HCT116 (cell line): ENCODE data around the gene ROCK2. TPM values are rescaled to one million over a fixed set of nuclear protein-coding genes. Genes with fewer than 3 reads are reported as not detected.

Source experiments
- ATAC-seq: fragments of 200-7000 bp; cut with Tn5 transposase; 2 replicates; pipeline ENCODE4 v1.9.1; 2020; ENCODE audit warnings: mild to moderate bottlenecking, moderate library complexity
- BruUV-seq: library from RNA; stranded (reverse); fragments of 400-500 nt; replicated peaks from 2 replicates; lab custom pipeline; 2021; lab: Mats Ljungman, UMichigan
- CTCF ChIA-PET: fragments of 300-600 bp; sonication (Branson Sonifier 250); formaldehyde crosslinking; loops from one replicate; lab custom pipeline; 2021; ENCODE audit warnings: antibody characterized with exemption; lab: Charles Lee
- POLR2A ChIA-PET: fragments of 300-600, 350-600 bp; sonication (Branson Sonifier 250); formaldehyde crosslinking; loops from one replicate; lab custom pipeline; 2021; ENCODE audit warnings: antibody characterized with exemption; lab: Charles Lee
- RAD21 ChIA-PET, 2 experiments: fragments of 300-600 bp; sonication (Branson Sonifier 250); formaldehyde crosslinking; loops; one replicate each; lab custom pipeline; 2023; ENCODE audit warnings: low total read pairs in 2 of 2; ENCODE audit not compliant: uncharacterized antibody in 2 of 2, unreplicated experiment in 2 of 2, low non-redundant PET in 1 of 2; lab: Charles Lee
- DNase-seq: peaks from one replicate; pipeline ENCODE4 v3.0.0-alpha.2; 2010; ENCODE audit warnings: low read depth, low spot score
- H2AFZ ChIP-seq: fragments of 200-600 bp; shearing (Covaris generic), sonication (generic); 2 replicates; pipeline ENCODE4 v1.6.1; 2017; ENCODE audit warnings: low read depth, mixed run types, mixed read lengths, antibody characterized with exemption, low read length; ENCODE audit not compliant: poor library complexity, severe bottlenecking
- H3K27ac ChIP-seq: 2 replicates; pipeline ENCODE4 v1.5.1; 2012; ENCODE audit warnings: low read depth, low read length
- H3K27me3 ChIP-seq: fragments of 200-600 bp; sonication (generic); 2 replicates; pipeline ENCODE4 v1.6.1; 2016; ENCODE audit warnings: mixed run types, low read length, mixed read lengths; ENCODE audit not compliant: insufficient read depth
- H3K36me3 ChIP-seq, 2 experiments: fragments of 200-500 bp in 1 of 2; fragments of 200-600 bp in 1 of 2; sonication (Bioruptor generic) in 1 of 2; sonication (generic) in 1 of 2; 2 replicates each; pipeline versions ENCODE4 v1.5.1 to v1.6.1; 2014 to 2016; ENCODE audit warnings: low read length in 2 of 2, inconsistent platforms in 1 of 2, mixed read lengths in 1 of 2, mixed run types in 1 of 2; ENCODE audit not compliant: insufficient read depth in 2 of 2, control insufficient read depth in 1 of 2
- H3K4me1 ChIP-seq, 2 experiments: fragments of 200-600 bp in 1 of 2; sonication (generic) in 1 of 2; 2 replicates each; pipeline versions ENCODE4 v1.5.1 to v1.6.1; 2012 to 2017; ENCODE audit warnings: low read length in 2 of 2, inconsistent platforms in 1 of 2, mild to moderate bottlenecking in 1 of 2, mixed read lengths in 1 of 2, mixed run types in 1 of 2, moderate library complexity in 1 of 2; ENCODE audit not compliant: insufficient read depth in 2 of 2, control insufficient read depth in 1 of 2
- H3K4me2 ChIP-seq: fragments of 200-600 bp; sonication (generic); 2 replicates; pipeline ENCODE4 v1.6.1; 2017; ENCODE audit warnings: mixed run types, low read length, mixed read lengths
- H3K4me3 ChIP-seq, 2 experiments: fragments of 200-600 bp in 1 of 2; sonication (generic) in 1 of 2; replicated peaks in 1 of 2; 2 replicates each; pipeline ENCODE4 v1.5.1; 2011 to 2016; ENCODE audit warnings: low read length in 2 of 2, control low read depth in 1 of 2, low read depth in 1 of 2, mild to moderate bottlenecking in 1 of 2, mixed read lengths in 1 of 2, mixed run types in 1 of 2
- H3K79me2 ChIP-seq: fragments of 200-600 bp; sonication (generic); 2 replicates; pipeline ENCODE4 v1.6.1; 2017; ENCODE audit warnings: mild to moderate bottlenecking, mixed run types, low read length, moderate library complexity, mixed read lengths; ENCODE audit not compliant: insufficient read depth
- H3K9ac ChIP-seq: fragments of 200-600 bp; sonication (generic); 2 replicates; pipeline ENCODE4 v1.6.1; 2016; ENCODE audit warnings: low read length, mixed read lengths
- H3K9me2 ChIP-seq: fragments of 200-600 bp; sonication (generic), shearing (Covaris generic); 2 replicates; pipeline ENCODE4 v1.6.1; 2017; ENCODE audit warnings: mixed run types, mild to moderate bottlenecking, moderate library complexity; ENCODE audit not compliant: insufficient read depth
- H3K9me3 ChIP-seq, 2 experiments: fragments of 200-500 bp in 1 of 2; fragments of 200-600 bp in 1 of 2; sonication (Bioruptor generic) in 1 of 2; sonication (generic) in 1 of 2; 2 replicates each; pipeline ENCODE4 v1.6.1; 2014 to 2017; ENCODE audit warnings: low read length in 2 of 2, mixed read lengths in 2 of 2, inconsistent platforms in 1 of 2, low read depth in 1 of 2, mild to moderate bottlenecking in 1 of 2, mixed run types in 1 of 2, moderate library complexity in 1 of 2; ENCODE audit not compliant: control insufficient read depth in 1 of 2, insufficient read depth in 1 of 2
- H4K20me1 ChIP-seq: fragments of 200-600 bp; sonication (generic), shearing (Covaris generic); 2 replicates; pipeline ENCODE4 v1.6.1; 2017; ENCODE audit warnings: mixed run types, mild to moderate bottlenecking, moderate library complexity; ENCODE audit not compliant: insufficient read depth
- CBX3 ChIP-seq: IDR thresholded peaks from 2 replicates; pipeline ENCODE4 v1.6.1; 2012; ENCODE audit warnings: low read depth
- ELF1 ChIP-seq: IDR thresholded peaks from 2 replicates; pipeline ENCODE4 v1.6.1; 2012; ENCODE audit warnings: low read depth, borderline replicate concordance
- EZH2phosphoT487 ChIP-seq: fragments of 200-600 bp; IDR thresholded peaks from 2 replicates; pipeline ENCODE4 v1.6.1; 2018; ENCODE audit warnings: antibody characterized with exemption, borderline replicate concordance
- JUND ChIP-seq: IDR thresholded peaks from 2 replicates; pipeline ENCODE4 v1.6.1; 2012
- RAD21 ChIP-seq: IDR thresholded peaks from 2 replicates; pipeline ENCODE4 v1.6.1; 2012; ENCODE audit warnings: low read depth, mild to moderate bottlenecking
- SRF ChIP-seq: IDR thresholded peaks from 2 replicates; pipeline ENCODE4 v1.6.1; 2012; ENCODE audit warnings: low read depth
- YY1 ChIP-seq: IDR thresholded peaks from 2 replicates; pipeline ENCODE4 v1.6.1; 2011; ENCODE audit warnings: low read length, low read depth, moderate library complexity, mild to moderate bottlenecking; ENCODE audit not compliant: insufficient replicate concordance; ENCODE audit errors: extremely low read depth
- intact Hi-C: fragments of 100-400 bp; cut with micrococcal nuclease; formaldehyde crosslinking; loops from 2 replicates; pipeline ENCODE4 v1.10.0; 2022
- total RNA-seq: library from RNA; stranded (reverse); gene quantifications from one replicate; pipeline ENCODE4 v1.2.1, GENCODE V29; 2021; ENCODE audit not compliant: unreplicated experiment
- TF ChIP-seq, protein P1 (sequence below): IDR thresholded peaks from 2 replicates; pipeline ENCODE4 v1.6.1; 2011; ENCODE audit warnings: mild to moderate bottlenecking, low read length, moderate library complexity; ENCODE audit not compliant: insufficient replicate concordance; ENCODE audit errors: extremely low read depth
- TF ChIP-seq, protein P2 (sequence below), 3 experiments: fragments of 200-600 bp in 1 of 3; sonication (generic) in 1 of 3; IDR thresholded peaks in 2 of 3; conservative IDR thresholded peaks in 1 of 3; 2 replicates each; pipeline ENCODE4 v1.5.1; 2012 to 2017; ENCODE audit warnings: low read depth in 2 of 3, low read length in 2 of 3, antibody characterized with exemption in 1 of 3, borderline replicate concordance in 1 of 3, control low read depth in 1 of 3, mild to moderate bottlenecking in 1 of 3, mixed read lengths in 1 of 3, mixed run types in 1 of 3, moderate library complexity in 1 of 3; ENCODE audit not compliant: insufficient read depth in 1 of 3

The ROCK2 gene
- total RNA-seq, 1 experiment from 2014 or later, result 48.0 TPM

DNA sequence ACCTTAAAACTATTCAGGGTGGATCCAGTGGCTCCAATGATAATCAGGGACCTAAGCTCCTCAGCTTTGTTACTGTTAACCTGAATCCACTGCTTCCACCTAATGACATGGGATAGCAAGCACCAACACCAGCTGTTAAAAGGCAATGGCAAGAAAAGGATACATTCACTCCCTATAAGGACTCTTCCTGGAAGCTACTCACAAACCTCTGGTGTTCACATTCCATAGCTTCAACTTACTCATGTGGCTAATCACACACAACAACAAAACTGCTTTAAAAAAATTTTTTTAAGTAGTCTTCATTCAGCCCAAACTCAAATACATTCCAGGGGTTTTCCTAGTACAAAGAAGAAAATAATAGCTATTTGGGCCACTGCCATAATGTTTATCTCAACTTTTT lies 24.5 kb downstream of the ROCK2 start:
- Histone ChIP-seq H4K20me1 (peaks cover 29% of the 10 kb centered on the region), H3K36me3 (no peaks in the 10 kb centered on the region), H3K4me3 (no peak overlapping the region), H3K27ac (no peak overlapping the region), H3K9me2 (no peaks in the 10 kb centered on the region), H3K9me3 (no peaks in the 10 kb centered on the region), H3K4me1 (no peaks in the 10 kb centered on the region), H3K4me2 (no peak overlapping the region), H3K9ac (no peak overlapping the region), H3K27me3 (no peaks in the 10 kb centered on the region), H3K79me2 (peaks cover 76% of the 10 kb centered on the region), H2AFZ (no peak overlapping the region)
- ATAC-seq (no peak), DNase-seq (no peak)
- CTCF ChIA-PET, result interaction anchor here (0.8 to 1.0 kb wide), 2 partner anchors 86 to 187 kb away, joined by 3 read pairs; a partner anchor contains a TSS
- intact Hi-C loops, result no loop called here
- RAD21 ChIA-PET, result no interaction called here
- POLR2A ChIA-PET, result no interaction called here
- no TSS peak for BruUV-seq
- TF ChIP-seq, protein P1, sequence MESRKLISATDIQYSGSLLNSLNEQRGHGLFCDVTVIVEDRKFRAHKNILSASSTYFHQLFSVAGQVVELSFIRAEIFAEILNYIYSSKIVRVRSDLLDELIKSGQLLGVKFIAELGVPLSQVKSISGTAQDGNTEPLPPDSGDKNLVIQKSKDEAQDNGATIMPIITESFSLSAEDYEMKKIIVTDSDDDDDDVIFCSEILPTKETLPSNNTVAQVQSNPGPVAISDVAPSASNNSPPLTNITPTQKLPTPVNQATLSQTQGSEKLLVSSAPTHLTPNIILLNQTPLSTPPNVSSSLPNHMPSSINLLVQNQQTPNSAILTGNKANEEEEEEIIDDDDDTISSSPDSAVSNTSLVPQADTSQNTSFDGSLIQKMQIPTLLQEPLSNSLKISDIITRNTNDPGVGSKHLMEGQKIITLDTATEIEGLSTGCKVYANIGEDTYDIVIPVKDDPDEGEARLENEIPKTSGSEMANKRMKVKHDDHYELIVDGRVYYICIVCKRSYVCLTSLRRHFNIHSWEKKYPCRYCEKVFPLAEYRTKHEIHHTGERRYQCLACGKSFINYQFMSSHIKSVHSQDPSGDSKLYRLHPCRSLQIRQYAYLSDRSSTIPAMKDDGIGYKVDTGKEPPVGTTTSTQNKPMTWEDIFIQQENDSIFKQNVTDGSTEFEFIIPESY, result no peak
- no peak for TF ChIP-seq CBX3
- TF ChIP-seq RAD21, result no peak
- TF ChIP-seq ELF1, result no peak
- TF ChIP-seq, protein P2, sequence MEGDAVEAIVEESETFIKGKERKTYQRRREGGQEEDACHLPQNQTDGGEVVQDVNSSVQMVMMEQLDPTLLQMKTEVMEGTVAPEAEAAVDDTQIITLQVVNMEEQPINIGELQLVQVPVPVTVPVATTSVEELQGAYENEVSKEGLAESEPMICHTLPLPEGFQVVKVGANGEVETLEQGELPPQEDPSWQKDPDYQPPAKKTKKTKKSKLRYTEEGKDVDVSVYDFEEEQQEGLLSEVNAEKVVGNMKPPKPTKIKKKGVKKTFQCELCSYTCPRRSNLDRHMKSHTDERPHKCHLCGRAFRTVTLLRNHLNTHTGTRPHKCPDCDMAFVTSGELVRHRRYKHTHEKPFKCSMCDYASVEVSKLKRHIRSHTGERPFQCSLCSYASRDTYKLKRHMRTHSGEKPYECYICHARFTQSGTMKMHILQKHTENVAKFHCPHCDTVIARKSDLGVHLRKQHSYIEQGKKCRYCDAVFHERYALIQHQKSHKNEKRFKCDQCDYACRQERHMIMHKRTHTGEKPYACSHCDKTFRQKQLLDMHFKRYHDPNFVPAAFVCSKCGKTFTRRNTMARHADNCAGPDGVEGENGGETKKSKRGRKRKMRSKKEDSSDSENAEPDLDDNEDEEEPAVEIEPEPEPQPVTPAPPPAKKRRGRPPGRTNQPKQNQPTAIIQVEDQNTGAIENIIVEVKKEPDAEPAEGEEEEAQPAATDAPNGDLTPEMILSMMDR (IDR thresholded peaks at IDR 0.05 in 2 of 3, conservative IDR thresholded peaks at IDR 0.05 in 1 of 3; ENCODE audit: borderline replicate concordance in 1 of 3, insufficient read depth in 1 of 3, low read depth in 2 of 3, low read length in 2 of 3), result no peak
- TF ChIP-seq JUND, result no peak
- TF ChIP-seq SRF, result no peak
- TF ChIP-seq YY1, result no peak
- TF ChIP-seq EZH2phosphoT487, result no peak
